Left lung (tissue), 10 donors: ENCODE data around the gene OPRL1. TPM values are rescaled to one million over a fixed set of nuclear protein-coding genes. Genes with fewer than 3 reads are reported as not detected.

Experiments used
- ATAC-seq: fragments of 200-7000 bp; cut with Tn5 transposase; one replicate; pipeline ENCODE4 v1.9.1; 2020; ENCODE audit warnings: moderate library complexity
- DNase-seq, 4 donors: peaks; one replicate each; pipeline ENCODE4 v3.0.0-alpha.2; 2013 to 2020
- H3K27ac ChIP-seq, 2 donors: fragments of 200-600 bp; sonication (generic) in 1 of 2; one replicate each; pipeline versions ENCODE4 v1.5.0 to v1.8.0; 2020 to 2021
- H3K27me3 ChIP-seq, 2 donors: fragments of 200-600 bp; sonication (generic) in 1 of 2; one replicate each; pipeline versions ENCODE4 v1.5.0 to v1.8.0; 2020 to 2021
- H3K36me3 ChIP-seq, 2 donors: fragments of 200-600 bp; sonication (generic) in 1 of 2; one replicate each; pipeline versions ENCODE4 v1.5.0 to v1.8.0; 2020 to 2021
- H3K4me1 ChIP-seq, 2 donors: fragments of 200-600 bp; one replicate each; pipeline ENCODE4 v1.8.0; 2021
- H3K4me3 ChIP-seq, 2 donors: fragments of 200-600 bp; sonication (generic) in 1 of 2; one replicate each; pipeline versions ENCODE4 v1.5.0 to v1.8.0; 2020 to 2021; ENCODE audit warnings: mild to moderate bottlenecking in 1 of 2
- H3K9me3 ChIP-seq, 2 donors: fragments of 200-600 bp; sonication (generic) in 1 of 2; one replicate each; pipeline versions ENCODE4 v1.5.0 to v1.8.0; 2020 to 2021
- CTCF ChIP-seq, 2 donors: fragments of 200-600 bp; sonication (generic) in 1 of 2; IDR thresholded peaks; one replicate each; pipeline versions ENCODE4 v1.5.0 to v1.8.0; 2021; ENCODE audit warnings: antibody characterized with exemption in 2 of 2
- intact Hi-C, 2 donors: fragments of 100-400 bp; cut with DNase I; formaldehyde crosslinking; loops; one replicate each; pipeline versions ENCODE4 v1.11.2 to v1.14.2; 2022
- polyA plus RNA-seq, 6 donors: library from polyadenylated mRNA; unstranded; fragments of 120-200 nt; gene quantifications; one replicate each; pipeline ENCODE4 v1.2.1, GENCODE V29; 2013; ENCODE audit not compliant: insufficient read length in 6 of 6
- total RNA-seq, 2 donors: library from RNA; stranded (reverse); fragmentation: NEBNext Ultra II Directional; extraction: Animal tissue kit (Norgen Biotek cat#: 25700); gene quantifications; one replicate each; pipeline ENCODE4 v1.2.1, GENCODE V29; 2021
- donor health status: DM: no; HTN: yes; CAD: no.
- donor health status: DM: no; HTN: no; CAD: no.

The OPRL1 gene
- total and polyA plus RNA-seq, 8 donors = 1.8 to 2.5 (median 2.2) TPM

GRCh38 chr20:64065974-64066343 lies 13.9 kb upstream of the OPRL1 start:
- Histone ChIP-seq H3K36me3 (no peaks in the 10 kb centered on the region), H3K27ac (no peak overlapping the region), H3K9me3 (no peaks in the 10 kb centered on the region), H3K4me1 (peaks cover 16 to 41% of the 10 kb centered on the region in 2 donors), H3K4me3 (no peak overlapping the region), H3K27me3 (no peaks in the 10 kb centered on the region)
- ATAC-seq (no peak), DNase-seq (no peak)
- intact Hi-C loops = no loop called here
- no peak for TF ChIP-seq CTCF (IDR thresholded peaks at IDR 0.05)

GRCh38 chr20:64067005-64067632 lies 12.8 kb upstream of the OPRL1 start:
- TF ChIP-seq CTCF (IDR thresholded peaks at IDR 0.05) = no peak
- no peak overlapping the region for H3K4me3 ChIP-seq
- H3K27ac ChIP-seq = no peak overlapping the region
- peaks cover 15 to 41% of the 10 kb centered on the region in 2 donors for H3K4me1 ChIP-seq
- no peaks in the 10 kb centered on the region for H3K27me3 ChIP-seq
- intact Hi-C loops = no loop called here
- H3K9me3 ChIP-seq = no peaks in the 10 kb centered on the region
- DNase-seq = no peak
- no peak for ATAC-seq
- peaks cover 0 to 8% of the 10 kb centered on the region in 2 donors for H3K36me3 ChIP-seq

GRCh38 chr20:64067733-64068307 lies 12.1 kb upstream of the OPRL1 start:
- H3K4me1 ChIP-seq = peaks cover 10 to 35% of the 10 kb centered on the region in 2 donors
- H3K27me3 ChIP-seq = no peaks in the 10 kb centered on the region
- H3K36me3 ChIP-seq = peaks cover 0 to 15% of the 10 kb centered on the region in 2 donors
- no peak for DNase-seq
- no peak overlapping the region for H3K4me3 ChIP-seq
- H3K9me3 ChIP-seq = no peaks in the 10 kb centered on the region
- TF ChIP-seq CTCF (IDR thresholded peaks at IDR 0.05) = no peak
- no peak overlapping the region for H3K27ac ChIP-seq
- no peak for ATAC-seq
- intact Hi-C loops = no loop called here

GRCh38 chr20:64068386-64069208 lies 11.3 kb upstream of the OPRL1 start:
- intact Hi-C loops = no loop called here
- Histone ChIP-seq H3K27ac (no peak overlapping the region), H3K4me3 (no peak overlapping the region), H3K27me3 (no peaks in the 10 kb centered on the region), H3K9me3 (no peaks in the 10 kb centered on the region), H3K36me3 (peaks cover 0 to 23% of the 10 kb centered on the region in 2 donors), H3K4me1 (peaks cover 10 to 30% of the 10 kb centered on the region in 2 donors)
- ATAC-seq = no peak
- DNase-seq = no peak
- TF ChIP-seq CTCF (IDR thresholded peaks at IDR 0.05) = no peak

- DNase-seq (no peak), ATAC-seq (no peak)
- intact Hi-C loops = no loop called here
- Histone ChIP-seq H3K27me3 (no peaks in the 10 kb centered on the region), H3K9me3 (no peaks in the 10 kb centered on the region), H3K27ac (no peak overlapping the region), H3K4me3 (no peak overlapping the region), H3K4me1 (peaks cover 4 to 24% of the 10 kb centered on the region in 2 donors), H3K36me3 (peaks cover 0 to 29% of the 10 kb centered on the region in 2 donors)
- TF ChIP-seq CTCF (IDR thresholded peaks at IDR 0.05) = no peak
Observed at GRCh38 chr20:64069209-64069613, 10.7 kb upstream of the OPRL1 start.
